Mesenteric fat pad (tissue), 1 donor: ENCODE results near the gene DAZL. TPM values are rescaled to one million over a fixed set of nuclear protein-coding genes. Genes with fewer than 3 reads are reported as not detected.

Source experiments
- DNase-seq: peaks from one replicate; pipeline ENCODE4 v3.0.0-alpha.2; 2020; ENCODE audit warnings: low spot score
- total RNA-seq: library from RNA; stranded (reverse); fragmentation: NEBNext Ultra II Directional; extraction: Animal tissue kit (Norgen Biotek cat#: 25700); gene quantifications from one replicate; pipeline ENCODE4 v1.2.1, GENCODE V29; 2021
- donor health status: DM: yes; HTN: yes; CAD: no.

Gene DAZL
- total RNA-seq, 1 donor from 2014 or later = not detected

- DNase-seq = no peak
Observed at GRCh38 chr3:16546186-16547010, 58.8 kb downstream of the DAZL start.

- no peak for DNase-seq
Observed at GRCh38 chr3:16545413-16546185, 59.6 kb downstream of the DAZL start.

GRCh38 chr3:16543242-16543864, 61.9 kb downstream of the DAZL start:
- DNase-seq = no peak

- no peak for DNase-seq
Observed at GRCh38 chr3:16538507-16538906, 66.7 kb downstream of the DAZL start.

GRCh38 chr3:16536996-16537395, 68.2 kb downstream of the DAZL start:
- DNase-seq = no peak

Other genes starting within 250 kb of the DAZL start
- gene RFTN1, start 91.7 kb downstream of the DAZL start, total RNA-seq = 54.9 TPM